Keratinocyte (primary cell): Measurements from ENCODE around the gene DCAF8. TPM values are rescaled to one million over a fixed set of nuclear protein-coding genes. Genes with fewer than 3 reads are reported as not detected.

Experiments used
- DNase-seq: peaks from one replicate; pipeline ENCODE4 v3.0.0-alpha.2; 2011; ENCODE audit warnings: low read depth, missing footprints, low spot score
- FAIRE-seq: peaks from 2 replicates; lab custom pipeline; 2011; peaks lifted over from hg19 to GRCh38; lab: Jason Lieb, UNC
- H2AFZ ChIP-seq: 2 replicates; pipeline ENCODE4 v1.6.0; 2012; ENCODE audit warnings: low read length, control low read depth, inconsistent platforms; ENCODE audit not compliant: control insufficient read depth
- H3K27ac ChIP-seq: 2 replicates; pipeline ENCODE4 v1.5.1; 2011; ENCODE audit warnings: low read length; ENCODE audit not compliant: control insufficient read depth, insufficient read depth
- H3K27me3 ChIP-seq: 3 replicates; pipeline ENCODE4 v1.6.0; 2011; ENCODE audit warnings: low read length; ENCODE audit not compliant: control insufficient read depth, insufficient read depth; ENCODE audit errors: extremely low read depth
- H3K36me3 ChIP-seq, 2 experiments: 2 replicates in 1 of 2; 3 replicates in 1 of 2; pipeline ENCODE4 v1.5.1; 2011; ENCODE audit warnings: low read length in 2 of 2, mild to moderate bottlenecking in 1 of 2; ENCODE audit not compliant: control insufficient read depth in 2 of 2, insufficient read depth in 2 of 2; ENCODE audit errors: extremely low read depth in 1 of 2
- H3K4me1 ChIP-seq: 3 replicates; pipeline ENCODE4 v1.5.1; 2011; ENCODE audit warnings: low read length; ENCODE audit not compliant: control insufficient read depth, insufficient read depth; ENCODE audit errors: extremely low read depth
- H3K4me2 ChIP-seq: 3 replicates; pipeline ENCODE4 v1.6.0; 2011; ENCODE audit warnings: low read depth, low read length; ENCODE audit not compliant: control insufficient read depth, insufficient read depth; ENCODE audit errors: extremely low read depth
- H3K4me3 ChIP-seq, 3 experiments: fragments of 200-600 bp in 1 of 3; sonication (generic) in 1 of 3; 2 replicates in 2 of 3; 3 replicates in 1 of 3; pipeline ENCODE4 v1.5.1; 2011 to 2016; ENCODE audit warnings: low read length in 3 of 3, mild to moderate bottlenecking in 3 of 3, control low read depth in 2 of 3, inconsistent platforms in 1 of 3, low read depth in 1 of 3, mixed read lengths in 1 of 3, mixed run types in 1 of 3, moderate library complexity in 1 of 3; ENCODE audit not compliant: control insufficient read depth in 2 of 3, insufficient read depth in 2 of 3; ENCODE audit errors: extremely low read depth in 1 of 3
- H3K79me2 ChIP-seq: 2 replicates; pipeline ENCODE4 v1.6.0; 2012; ENCODE audit warnings: low read length; ENCODE audit not compliant: control insufficient read depth, insufficient read depth
- H3K9ac ChIP-seq: 3 replicates; pipeline ENCODE4 v1.6.0; 2011; ENCODE audit warnings: low read length; ENCODE audit not compliant: control insufficient read depth, insufficient read depth; ENCODE audit errors: extremely low read depth
- H3K9me1 ChIP-seq: 3 replicates; pipeline ENCODE4 v1.6.0; 2011; ENCODE audit warnings: low read length; ENCODE audit not compliant: control insufficient read depth, insufficient read depth; ENCODE audit errors: extremely low read depth
- H3K9me3 ChIP-seq: 2 replicates; pipeline ENCODE4 v1.5.1; 2012; ENCODE audit warnings: low read depth, low read length; ENCODE audit not compliant: control insufficient read depth
- H4K20me1 ChIP-seq: 3 replicates; pipeline ENCODE4 v1.6.0; 2011; ENCODE audit warnings: low read length; ENCODE audit not compliant: control insufficient read depth, insufficient read depth; ENCODE audit errors: extremely low read depth
- EZH2 ChIP-seq: IDR thresholded peaks from one replicate; pipeline ENCODE4 v1.6.1; 2012; ENCODE audit warnings: inconsistent platforms, mild to moderate bottlenecking, low read length, moderate library complexity
- dilution Hi-C: fragments of 300-500 bp; cut with MboI; formaldehyde crosslinking; loops from one replicate; pipeline ENCODE4 v1.7.0; 2020; ENCODE audit warnings: low sequenced_read_pairs; ENCODE audit not compliant: extremely low pct_ligation_motif_present
- polyA plus RNA-seq, 5 experiments: library from polyadenylated mRNA; depleted of rRNA in 3 of 5; stranded (reverse) in 3 of 5; stranded (forward) in 1 of 5; unstranded in 1 of 5; fragments of >200 nt; gene quantifications; 1 replicate in 1 of 5; 2 replicates in 3 of 5; 3 replicates in 1 of 5; pipeline versions ENCODE4 v1.2.1 to v1.2.3, GENCODE V29; 2011 to 2012; ENCODE audit warnings: missing spikeins in 2 of 5, low read depth in 1 of 5, low replicate concordance in 1 of 5
- TF ChIP-seq, protein P1 (sequence below), 3 experiments: IDR thresholded peaks in 1 of 3; conservative IDR thresholded peaks in 1 of 3; optimal IDR thresholded peaks in 1 of 3; 2 replicates in 2 of 3; 3 replicates in 1 of 3; pipeline versions ENCODE3 to v1.5.1; 2011; ENCODE audit warnings: low read length in 3 of 3, mild to moderate bottlenecking in 3 of 3, moderate library complexity in 2 of 3, control low read depth in 1 of 3, inconsistent platforms in 1 of 3; ENCODE audit not compliant: insufficient read depth in 2 of 3; ENCODE audit errors: extremely low read depth in 1 of 3

The DCAF8 gene
- polyA plus RNA-seq, 1 donor (not counting 4 experiments of a cell fraction or from before 2014, with no cell fraction given): 81.2 TPM

- Histone ChIP-seq H3K9me1 (no peaks in the 10 kb centered on the region), H3K27ac (no peak within 1 kb of the TSS), H3K79me2 (no peaks in the 10 kb centered on the region), H4K20me1 (no peaks in the 10 kb centered on the region), H3K4me2 (no peak within 1 kb of the TSS), H3K9ac (no peak within 1 kb of the TSS), H3K4me1 (no peaks in the 10 kb centered on the region), H3K27me3 (peaks cover 13% of the 10 kb centered on the region), H2AFZ (no peak within 1 kb of the TSS), H3K9me3 (no peaks in the 10 kb centered on the region), H3K4me3 (no peak within 1 kb of the TSS), H3K36me3 (no peaks in the 10 kb centered on the region)
- dilution Hi-C loops: no loop called here
- DNase-seq (no peak), FAIRE-seq (no peak)
- TF ChIP-seq, protein P1, sequence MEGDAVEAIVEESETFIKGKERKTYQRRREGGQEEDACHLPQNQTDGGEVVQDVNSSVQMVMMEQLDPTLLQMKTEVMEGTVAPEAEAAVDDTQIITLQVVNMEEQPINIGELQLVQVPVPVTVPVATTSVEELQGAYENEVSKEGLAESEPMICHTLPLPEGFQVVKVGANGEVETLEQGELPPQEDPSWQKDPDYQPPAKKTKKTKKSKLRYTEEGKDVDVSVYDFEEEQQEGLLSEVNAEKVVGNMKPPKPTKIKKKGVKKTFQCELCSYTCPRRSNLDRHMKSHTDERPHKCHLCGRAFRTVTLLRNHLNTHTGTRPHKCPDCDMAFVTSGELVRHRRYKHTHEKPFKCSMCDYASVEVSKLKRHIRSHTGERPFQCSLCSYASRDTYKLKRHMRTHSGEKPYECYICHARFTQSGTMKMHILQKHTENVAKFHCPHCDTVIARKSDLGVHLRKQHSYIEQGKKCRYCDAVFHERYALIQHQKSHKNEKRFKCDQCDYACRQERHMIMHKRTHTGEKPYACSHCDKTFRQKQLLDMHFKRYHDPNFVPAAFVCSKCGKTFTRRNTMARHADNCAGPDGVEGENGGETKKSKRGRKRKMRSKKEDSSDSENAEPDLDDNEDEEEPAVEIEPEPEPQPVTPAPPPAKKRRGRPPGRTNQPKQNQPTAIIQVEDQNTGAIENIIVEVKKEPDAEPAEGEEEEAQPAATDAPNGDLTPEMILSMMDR (optimal IDR thresholded peaks at IDR 0.05 in 1 of 3, IDR thresholded peaks at IDR 0.05 in 1 of 3, conservative IDR thresholded peaks at IDR 0.05 in 1 of 3; ENCODE audit: extremely low read depth in 1 of 3, insufficient read depth in 2 of 3, low read length in 3 of 3): no peak
- no peak for TF ChIP-seq EZH2
Observed at GRCh38 chr1:160189649-160190625, 72.4 kb downstream of the DCAF8 start, which contains the start of gene CASQ1. TSS of gene CASQ1 (plus strand) at chr1:160190575. CDS start at chr1:160190752, 177 bp downstream.

DNA sequence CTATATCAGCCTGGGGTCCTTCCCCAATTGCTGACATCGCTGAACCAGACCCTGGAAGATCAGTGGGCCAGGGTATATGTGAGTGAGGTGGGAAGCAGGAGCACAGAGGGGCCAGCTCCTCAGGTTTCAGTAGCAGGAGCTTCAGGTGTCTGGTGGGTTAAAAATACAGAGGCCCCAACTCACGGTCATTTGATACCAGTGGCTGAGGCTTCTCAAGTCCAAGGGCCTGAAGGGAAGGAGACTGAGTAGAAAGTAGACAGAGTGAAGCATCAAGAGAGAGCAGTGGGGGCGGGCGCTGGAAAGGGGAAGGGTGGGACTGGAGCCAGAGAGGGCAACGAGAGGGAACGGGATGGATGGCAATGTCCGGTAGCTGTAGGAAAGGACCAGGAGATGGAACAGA, 74.0 kb downstream of the DCAF8 start:
- FAIRE-seq (no peak), DNase-seq (no peak)
- dilution Hi-C loops: no loop called here
- H3K27me3 ChIP-seq: peaks cover 13% of the 10 kb centered on the region
- no peaks in the 10 kb centered on the region for H3K9me3 ChIP-seq
- H3K79me2 ChIP-seq: no peaks in the 10 kb centered on the region
- no peak overlapping the region for H3K9ac ChIP-seq
- H3K9me1 ChIP-seq: no peaks in the 10 kb centered on the region
- TF ChIP-seq EZH2: no peak
- TF ChIP-seq, protein P1 (optimal IDR thresholded peaks at IDR 0.05 in 1 of 3, IDR thresholded peaks at IDR 0.05 in 1 of 3, conservative IDR thresholded peaks at IDR 0.05 in 1 of 3; ENCODE audit: extremely low read depth in 1 of 3, insufficient read depth in 2 of 3, low read length in 3 of 3): no peak
- no peaks in the 10 kb centered on the region for H3K36me3 ChIP-seq
- H2AFZ ChIP-seq: no peak overlapping the region
- H3K4me1 ChIP-seq: no peaks in the 10 kb centered on the region
- H4K20me1 ChIP-seq: no peaks in the 10 kb centered on the region
- H3K4me3 ChIP-seq: no peak overlapping the region
- H3K27ac ChIP-seq: no peak overlapping the region
- no peak overlapping the region for H3K4me2 ChIP-seq
